ENCODE data around the gene EPHA6. TPM values are rescaled to one million over a fixed set of nuclear protein-coding genes. Genes with fewer than 3 reads are reported as not detected.

The EPHA6 gene
- total RNA-seq, 2 donors from 2014 or later, result 0.52 to 2.0 TPM

GRCh38 chr3:97388774-97389173 lies 574.4 kb downstream of the EPHA6 start:
- Histone ChIP-seq H3K36me3 (replicated peaks in 1 of 2; ENCODE audit: insufficient read depth in 1 of 2, low read depth in 2 of 2) (no peaks in the 10 kb centered on the region), H3K27me3 (no peaks in the 10 kb centered on the region), H3K4me1 (no peaks in the 10 kb centered on the region), H3K9me3 (no peaks in the 10 kb centered on the region), H3K27ac (no peak overlapping the region), H3K4me3 (no peak overlapping the region)
- WGBS, 2 donors, result 10 to 24% methylated on average over 1 of the region's 1 CpG
- no peak for TF ChIP-seq CTCF (IDR thresholded peaks at IDR 0.05)
- ATAC-seq (no peak), DNase-seq (no peak)
- intact Hi-C loops (cut with DNase I), result no loop called here

DNA sequence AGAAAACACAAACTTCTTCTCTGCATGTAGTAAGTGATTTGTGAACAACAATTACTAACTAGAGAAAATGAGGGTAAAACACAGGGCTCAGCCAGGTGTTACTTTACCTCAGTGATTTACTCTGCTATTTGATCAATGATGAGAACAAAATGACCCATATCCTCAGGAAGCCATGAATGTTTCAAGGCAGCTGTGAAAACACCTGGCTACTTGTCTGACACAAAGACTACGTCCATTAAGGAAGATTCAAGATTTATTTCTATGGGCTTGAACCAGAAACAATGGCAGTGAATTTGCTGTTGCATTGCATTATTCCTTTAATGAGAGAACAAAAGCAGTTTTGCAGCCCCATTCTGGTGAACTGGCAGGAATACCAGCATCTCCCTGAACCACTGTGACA lies 575.5 kb downstream of the EPHA6 start:
- H3K36me3 ChIP-seq (replicated peaks in 1 of 2; ENCODE audit: insufficient read depth in 1 of 2, low read depth in 2 of 2), result no peaks in the 10 kb centered on the region
- H3K27me3 ChIP-seq, result no peaks in the 10 kb centered on the region
- intact Hi-C loops (cut with DNase I), result no loop called here
- TF ChIP-seq CTCF (IDR thresholded peaks at IDR 0.05) (no peak), POLR2A (IDR thresholded peaks at IDR 0.05) (no peak)
- H3K9me3 ChIP-seq, result no peaks in the 10 kb centered on the region
- 26 to 32% methylated on average over 1 of the region's 1 CpG for WGBS, 2 donors
- no peak for ATAC-seq
- H3K4me3 ChIP-seq, result no peak overlapping the region
- DNase-seq, result no peak
- no peaks in the 10 kb centered on the region for H3K4me1 ChIP-seq
- no peak overlapping the region for H3K27ac ChIP-seq

- Histone ChIP-seq H3K27ac (no peak overlapping the region), H3K36me3 (replicated peaks in 1 of 2; ENCODE audit: insufficient read depth in 1 of 2, low read depth in 2 of 2) (no peaks in the 10 kb centered on the region), H3K27me3 (no peaks in the 10 kb centered on the region), H3K9me3 (no peaks in the 10 kb centered on the region), H3K4me1 (no peaks in the 10 kb centered on the region), H3K4me3 (no peak overlapping the region)
- no peak for TF ChIP-seq POLR2A (IDR thresholded peaks at IDR 0.05)
- TF ChIP-seq CTCF (IDR thresholded peaks at IDR 0.05), result no peak
- DNase-seq (no peak), ATAC-seq (no peak)
- 70 to 71% methylated on average over 3 of the region's 3 CpGs for WGBS, 2 donors
- intact Hi-C loops (cut with DNase I), result no loop called here
Observed at GRCh38 chr3:97391167-97391566, 576.8 kb downstream of the EPHA6 start.

DNA sequence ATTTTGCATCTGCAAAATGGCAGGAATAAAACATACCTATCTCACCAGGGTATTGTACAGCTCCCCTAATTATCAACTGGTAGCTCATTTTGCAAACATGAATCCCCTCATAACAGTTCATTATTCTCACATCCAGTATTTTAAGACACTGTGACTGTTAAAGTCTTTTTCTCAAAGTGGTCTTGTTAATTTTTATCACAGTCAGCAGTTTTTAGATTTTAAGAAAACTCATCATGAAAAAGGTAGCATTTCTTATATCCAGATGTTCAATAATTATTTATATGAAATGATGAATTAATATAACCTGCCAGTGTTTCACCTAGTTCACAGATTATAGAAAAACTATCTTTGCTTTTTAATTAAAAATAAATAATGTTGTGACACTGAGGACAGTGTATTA lies 595.2 kb downstream of the EPHA6 start:
- ATAC-seq, result no peak
- H3K4me3 ChIP-seq, result no peak overlapping the region
- H3K27me3 ChIP-seq, result no peaks in the 10 kb centered on the region
- H3K9me3 ChIP-seq, result no peaks in the 10 kb centered on the region
- no peak overlapping the region for H3K27ac ChIP-seq
- no peaks in the 10 kb centered on the region for H3K36me3 ChIP-seq (replicated peaks in 1 of 2; ENCODE audit: insufficient read depth in 1 of 2, low read depth in 2 of 2)
- no peak for DNase-seq
- H3K4me1 ChIP-seq, result no peaks in the 10 kb centered on the region
- TF ChIP-seq CTCF (IDR thresholded peaks at IDR 0.05) (no peak), POLR2A (IDR thresholded peaks at IDR 0.05) (no peak)
- intact Hi-C loops (cut with DNase I), result no loop called here

DNA sequence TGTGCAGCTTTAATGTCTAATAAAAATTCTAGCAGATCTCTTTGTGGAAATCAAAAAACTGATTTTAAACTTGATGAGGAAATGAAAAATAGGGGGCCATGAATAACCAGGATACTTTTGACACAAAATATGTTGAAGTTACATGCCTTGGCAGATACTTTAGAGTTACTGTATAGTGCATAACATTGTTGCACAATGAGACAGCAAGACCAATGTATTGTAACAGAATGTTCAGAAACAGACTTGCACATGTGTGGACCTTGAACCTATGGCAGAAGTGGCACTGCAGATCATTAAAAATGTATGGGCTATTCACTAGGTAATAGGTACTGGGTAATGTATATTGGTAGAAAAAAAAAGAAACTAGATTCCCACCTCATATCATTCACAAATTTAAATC lies 607.2 kb downstream of the EPHA6 start:
- no peaks in the 10 kb centered on the region for H3K9me3 ChIP-seq
- no peak overlapping the region for H3K27ac ChIP-seq
- no peak overlapping the region for H3K4me3 ChIP-seq
- DNase-seq (no peak), ATAC-seq (no peak)
- no peaks in the 10 kb centered on the region for H3K27me3 ChIP-seq
- no peaks in the 10 kb centered on the region for H3K36me3 ChIP-seq (replicated peaks in 1 of 2; ENCODE audit: insufficient read depth in 1 of 2, low read depth in 2 of 2)
- H3K4me1 ChIP-seq, result no peaks in the 10 kb centered on the region
- intact Hi-C loops (cut with DNase I), result no loop called here
- TF ChIP-seq CTCF (IDR thresholded peaks at IDR 0.05) (no peak), POLR2A (IDR thresholded peaks at IDR 0.05) (no peak)
